Renal cortical epithelial cell (primary cell): Measurements from ENCODE around the gene PNPLA4. TPM values are rescaled to one million over a fixed set of nuclear protein-coding genes. Genes with fewer than 3 reads are reported as not detected.

Experiments
- DNase-seq: peaks from one replicate; pipeline ENCODE4 v3.0.0-alpha.2; 2011; ENCODE audit warnings: low read depth
- total RNA-seq: library from RNA; depleted of rRNA; stranded (reverse); fragments of >200 nt; gene quantifications from 2 replicates; pipeline ENCODE4 v1.2.3, GENCODE V29; 2014

The PNPLA4 gene
- 14.1 and 36.1 TPM in 2 replicates for total RNA-seq

- peak; percentile 57 for DNase-seq
Observed at GRCh38 chrX:7927259-7928167, at the start of gene PNPLA4. PNPLA4 (minus strand) TSS chrX:7927413; CDS start chrX:7926119, 1,294 bp downstream.

- peak; percentile 7 for DNase-seq
Observed at GRCh38 chrX:7972586-7972985, 45.4 kb upstream of the PNPLA4 start.

GRCh38 chrX:7970428-7970827, 43.2 kb upstream of the PNPLA4 start:
- no peak for DNase-seq

GRCh38 chrX:7965436-7965835, 38.2 kb upstream of the PNPLA4 start:
- DNase-seq = no peak

- DNase-seq = no peak
Observed at GRCh38 chrX:7960246-7960645, 33.0 kb upstream of the PNPLA4 start.

GRCh38 chrX:7953446-7953845, 26.2 kb upstream of the PNPLA4 start:
- no peak for DNase-seq

GRCh38 chrX:7950865-7951264, 23.7 kb upstream of the PNPLA4 start:
- DNase-seq = no peak

GRCh38 chrX:7948483-7948882, 21.3 kb upstream of the PNPLA4 start:
- no peak for DNase-seq

GRCh38 chrX:7946960-7947359, 19.7 kb upstream of the PNPLA4 start:
- DNase-seq = no peak

- DNase-seq = peak; percentile 7
Observed at GRCh38 chrX:7943600-7944245, 16.5 kb upstream of the PNPLA4 start.

- DNase-seq = peak; percentile 19
Observed at GRCh38 chrX:7941390-7942042, 14.3 kb upstream of the PNPLA4 start.

- DNase-seq = no peak
Observed at GRCh38 chrX:7934026-7934425, 6.8 kb upstream of the PNPLA4 start.

GRCh38 chrX:7926914-7927258, 327 bp downstream of the PNPLA4 start:
- no peak for DNase-seq

- peak; percentile 0 for DNase-seq
Observed at GRCh38 chrX:7926501-7926900, 712 bp downstream of the PNPLA4 start.

- peak; percentile 56 for DNase-seq
Observed at GRCh38 chrX:7925867-7926472, 1.2 kb downstream of the PNPLA4 start.

GRCh38 chrX:7921750-7922149, 5.5 kb downstream of the PNPLA4 start:
- DNase-seq = no peak

- no peak for DNase-seq
Observed at GRCh38 chrX:7908821-7909220, 18.4 kb downstream of the PNPLA4 start.

GRCh38 chrX:7904562-7904961, 22.7 kb downstream of the PNPLA4 start:
- no peak for DNase-seq

GRCh38 chrX:7891928-7892327, 35.3 kb downstream of the PNPLA4 start:
- DNase-seq = no peak

- DNase-seq = peak; percentile 26
Observed at GRCh38 chrX:7889680-7890079, 37.5 kb downstream of the PNPLA4 start.

GRCh38 chrX:7889135-7889534, 38.1 kb downstream of the PNPLA4 start:
- DNase-seq = no peak

GRCh38 chrX:7876957-7877356, 50.3 kb downstream of the PNPLA4 start:
- no peak for DNase-seq
